Uterus (tissue), 4 donors: ENCODE data around the gene FOXA3. TPM values are rescaled to one million over a fixed set of nuclear protein-coding genes. Genes with fewer than 3 reads are reported as not detected.

Experiments used
- DNase-seq, 2 donors: peaks; one replicate each; pipeline ENCODE4 v3.0.0-alpha.2; 2019 to 2020
- H3K27ac ChIP-seq, 2 donors: fragments of 200-600 bp; sonication (generic); 1 replicate in 1 of 2; 2 replicates in 1 of 2; pipeline ENCODE4 v1.5.1; 2016 to 2018
- H3K27me3 ChIP-seq, 2 donors: fragments of 200-600 bp; sonication (generic); one replicate each; pipeline ENCODE4 v1.5.1; 2018 to 2019; ENCODE audit warnings: control low read depth in 1 of 2
- H3K36me3 ChIP-seq, 2 donors: fragments of 200-600 bp; sonication (generic); one replicate each; pipeline ENCODE4 v1.5.1; 2019; ENCODE audit warnings: control low read depth in 1 of 2
- H3K4me1 ChIP-seq, 2 donors: fragments of 200-600 bp; sonication (generic); one replicate each; pipeline ENCODE4 v1.5.1; 2018 to 2019; ENCODE audit warnings: control low read depth in 1 of 2
- H3K4me3 ChIP-seq, 2 donors: fragments of 200-600 bp; sonication (generic); 1 replicate in 1 of 2; 2 replicates in 1 of 2; pipeline ENCODE4 v1.5.1; 2018 to 2019; ENCODE audit warnings: mild to moderate bottlenecking in 1 of 2
- H3K9me3 ChIP-seq, 2 donors: fragments of 200-600 bp; sonication (generic); one replicate each; pipeline ENCODE4 v1.5.1; 2019; ENCODE audit warnings: control low read depth in 1 of 2
- CTCF ChIP-seq, 4 experiments: fragments of 200-600 bp in 2 of 4; fragments of 450-650 bp in 2 of 4; sonication (generic) in 2 of 4; IDR thresholded peaks; one replicate each; pipeline ENCODE4 v1.5.1; 2016 to 2019; ENCODE audit warnings: antibody characterized with exemption in 4 of 4, mild to moderate bottlenecking in 2 of 4, moderate library complexity in 1 of 4
- POLR2A ChIP-seq, 2 donors: fragments of 450-650 bp; IDR thresholded peaks; one replicate each; pipeline ENCODE4 v1.6.1; 2016; ENCODE audit warnings: antibody characterized with exemption in 2 of 2, mild to moderate bottlenecking in 1 of 2, moderate library complexity in 1 of 2
- intact Hi-C: fragments of 100-400 bp; cut with DNase I; formaldehyde crosslinking; loops from one replicate; pipeline ENCODE4 v1.15.1; 2023; ENCODE audit warnings: low total_unique reads
- total RNA-seq, 4 donors: library from RNA; depleted of rRNA in 3 of 4; stranded (reverse); fragments of >200 nt in 3 of 4; gene quantifications; one replicate each; pipeline versions ENCODE4 v1.1.0 to v1.2.4, GENCODE V29; 2014 to 2023
- donor health status: DM: yes; HTN: yes; CAD: no.

FOXA3 gene
- total RNA-seq, 4 donors from 2014 or later, result not detected

GRCh38 chr19:45883881-45884681 is 20.0 kb downstream of the FOXA3 start:
- intact Hi-C loops, result no loop called here
- no peak overlapping the region for H3K27ac ChIP-seq
- no peak for DNase-seq
- no peaks in the 10 kb centered on the region for H3K27me3 ChIP-seq
- TF ChIP-seq POLR2A (IDR thresholded peaks at IDR 0.05), result no peak
- TF ChIP-seq CTCF (IDR thresholded peaks at IDR 0.05), result no peak
- no peaks in the 10 kb centered on the region for H3K9me3 ChIP-seq
- H3K4me1 ChIP-seq, result peaks cover 7 to 30% of the 10 kb centered on the region in 2 donors
- H3K36me3 ChIP-seq, result no peaks in the 10 kb centered on the region
- no peak overlapping the region for H3K4me3 ChIP-seq

- DNase-seq, result peak in 1 of 2 donors; percentile 36
- no peak for TF ChIP-seq CTCF (IDR thresholded peaks at IDR 0.05)
- no peak for TF ChIP-seq POLR2A (IDR thresholded peaks at IDR 0.05)
- peaks cover 7 to 30% of the 10 kb centered on the region in 2 donors for H3K4me1 ChIP-seq
- peak overlapping the region; percentile 96 for H3K27ac ChIP-seq
- intact Hi-C loops, result no loop called here
- peak overlapping the region; percentile 49 to 74 for H3K4me3 ChIP-seq
- no peaks in the 10 kb centered on the region for H3K27me3 ChIP-seq
- no peaks in the 10 kb centered on the region for H3K9me3 ChIP-seq
- no peaks in the 10 kb centered on the region for H3K36me3 ChIP-seq
Measured at GRCh38 chr19:45884682-45885555, 20.8 kb downstream of the FOXA3 start.

GRCh38 chr19:45885556-45886426 is 21.7 kb downstream of the FOXA3 start, which contains the start of gene IRF2BP1:
TSS of gene IRF2BP1 (minus strand) at chr19:45886141. CDS start at chr19:45885774, 367 bp downstream.
- H3K27me3 ChIP-seq, result no peaks in the 10 kb centered on the region
- intact Hi-C loops, result no loop called here
- DNase-seq, result peak; percentile 93 to 94
- peaks cover 7 to 30% of the 10 kb centered on the region in 2 donors for H3K4me1 ChIP-seq
- no peaks in the 10 kb centered on the region for H3K36me3 ChIP-seq
- H3K9me3 ChIP-seq, result no peaks in the 10 kb centered on the region
- peak within 1 kb of the TSS; percentile 49 to 74 for H3K4me3 ChIP-seq
- H3K27ac ChIP-seq, result peak within 1 kb of the TSS; percentile 96
- TF ChIP-seq CTCF (IDR thresholded peaks at IDR 0.05) (peak in 1 of 4 experiments; percentile 36), POLR2A (IDR thresholded peaks at IDR 0.05) (peak; percentile 81 to 89)

- H3K27me3 ChIP-seq, result no peaks in the 10 kb centered on the region
- peak; percentile 44 to 56 for TF ChIP-seq POLR2A (IDR thresholded peaks at IDR 0.05)
- peak in 1 of 4 experiments; percentile 34 for TF ChIP-seq CTCF (IDR thresholded peaks at IDR 0.05)
- intact Hi-C loops, result no loop called here
- peak; percentile 92 to 93 for DNase-seq
- H3K9me3 ChIP-seq, result no peaks in the 10 kb centered on the region
- H3K36me3 ChIP-seq, result no peaks in the 10 kb centered on the region
- H3K4me1 ChIP-seq, result peaks cover 7 to 30% of the 10 kb centered on the region in 2 donors
- peak overlapping the region; percentile 96 for H3K27ac ChIP-seq
- H3K4me3 ChIP-seq, result peak overlapping the region; percentile 49 to 74
Measured at GRCh38 chr19:45886427-45887199, 22.5 kb downstream of the FOXA3 start.
